CMK (cell line): ENCODE results near the gene GID4.
"Not testable (repeated sequence)": the region's sequence is repeated elsewhere in the genome, so short reads cannot be mapped to it uniquely, and the experiment has no call there.

ENCODE experiments used
- DNase-seq: peaks from one replicate; pipeline ENCODE4 v3.0.0-alpha.2; 2010; ENCODE audit warnings: low read depth

The GID4 gene

GRCh38 chr17:18038861-18039534, at the start of gene GID4, which contains the start of gene ATPAF2:
Gene GID4 (plus strand): TSS chr17:18039408. CDS start chr17:18039465, 57 bp downstream.
Gene ATPAF2 (minus strand): TSS chr17:18039168. CDS start chr17:18039013, 155 bp downstream.
- DNase-seq = peak; percentile 99

- no peak for DNase-seq
These were observed 49.6 kb upstream of the GID4 start for GRCh38 chr17:17989618-17990017.

DNA sequence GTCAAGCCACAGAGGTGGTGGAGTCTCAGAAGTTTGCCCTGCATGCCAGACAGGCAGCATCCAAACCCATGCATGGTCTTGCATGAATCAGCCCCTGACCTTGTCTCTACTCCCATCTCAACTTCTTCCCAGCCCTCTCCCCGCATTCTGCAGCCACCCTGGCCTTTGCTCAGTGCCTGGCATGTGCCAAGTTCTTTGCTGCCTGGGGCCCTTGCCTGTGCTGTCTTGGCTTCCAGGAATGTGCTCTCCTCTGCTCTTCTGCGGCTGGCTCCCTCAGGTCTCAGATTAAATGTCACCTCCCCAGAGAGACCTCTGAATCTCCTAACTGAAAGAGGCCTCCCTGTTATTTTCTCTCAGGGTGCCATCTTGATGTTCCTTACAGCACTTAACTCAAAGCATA, 48.9 kb upstream of the GID4 start:
- DNase-seq = no peak

GRCh38 chr17:17993366-17993765, 45.8 kb upstream of the GID4 start:
- DNase-seq = no peak

DNA sequence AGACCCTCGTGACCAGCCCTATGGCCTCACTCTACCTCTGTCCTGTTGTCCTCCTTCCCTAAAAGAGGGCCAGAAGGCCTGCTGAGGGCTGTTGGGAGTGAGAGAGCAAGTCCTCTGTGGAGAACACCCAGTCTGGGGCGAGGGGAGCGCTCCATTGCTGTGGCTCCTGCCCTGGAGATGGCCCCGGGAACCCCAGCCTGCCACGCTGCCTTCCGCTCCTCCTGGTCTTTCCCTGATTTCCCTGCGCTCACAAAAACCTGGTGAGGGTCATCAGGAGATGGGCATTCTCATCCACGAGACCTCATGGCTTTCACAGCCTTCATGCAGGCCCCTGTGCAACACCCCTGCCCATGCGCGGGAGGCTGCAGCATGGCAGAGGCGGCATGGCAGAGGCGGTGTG, 45.4 kb upstream of the GID4 start:
- no peak for DNase-seq

GRCh38 chr17:17994271-17995069, 44.7 kb upstream of the GID4 start:
- DNase-seq = no peak

- DNase-seq = not testable (repeated sequence)
These were observed 43.3 kb upstream of the GID4 start for GRCh38 chr17:17995887-17996286.

DNA sequence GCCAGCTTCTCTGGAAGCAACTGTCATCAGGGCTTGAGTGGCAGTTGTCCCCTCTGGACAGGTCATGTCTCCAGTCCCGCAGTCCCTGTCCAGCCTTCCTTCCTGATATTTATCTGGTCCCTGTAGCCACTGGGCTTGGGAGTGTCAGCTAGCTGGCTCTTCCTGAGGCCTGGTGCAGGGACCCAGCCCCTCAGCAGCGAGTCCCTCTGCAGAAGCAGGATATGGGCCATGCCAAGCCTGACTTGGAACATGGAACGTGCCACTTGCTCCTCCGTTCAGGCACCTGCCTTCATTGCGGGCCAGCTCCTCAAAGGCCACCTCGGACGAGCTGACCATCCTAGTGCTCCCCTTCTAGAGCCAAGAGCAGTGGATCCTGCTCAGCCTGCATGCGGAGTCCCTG, 40.3 kb upstream of the GID4 start:
- no peak for DNase-seq

DNA sequence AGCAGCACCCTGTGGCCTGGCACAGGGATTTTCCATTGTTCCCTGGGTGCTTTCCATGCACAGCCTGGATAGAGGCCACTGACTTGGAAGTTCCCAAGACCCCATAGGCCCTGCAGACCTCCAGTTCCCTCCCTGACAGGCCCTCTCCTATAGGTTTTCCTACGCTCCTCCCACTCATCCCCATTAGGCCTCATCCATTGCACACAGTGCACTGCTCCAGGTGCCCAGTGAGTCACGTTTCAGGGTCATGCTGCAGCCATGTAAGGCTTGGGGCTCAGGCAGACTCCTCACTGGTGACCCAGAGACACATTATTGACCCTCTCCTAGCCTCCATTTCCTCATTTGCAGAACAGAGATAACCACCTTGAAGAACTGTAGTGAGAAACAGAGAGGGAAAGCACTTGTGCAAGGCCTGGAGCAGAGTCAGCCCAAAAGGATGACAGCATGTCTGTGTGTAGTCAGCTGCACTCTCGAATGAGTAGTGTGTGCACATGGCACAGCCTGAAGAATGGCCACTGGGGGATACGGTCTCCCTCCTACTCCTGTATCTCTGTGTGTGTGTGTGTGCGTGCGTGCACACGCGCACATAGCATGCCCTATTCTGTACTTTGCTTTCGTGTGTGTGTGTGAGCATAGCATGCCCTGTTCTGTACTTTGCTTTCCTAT, 39.7 kb upstream of the GID4 start:
- no peak for DNase-seq

DNA sequence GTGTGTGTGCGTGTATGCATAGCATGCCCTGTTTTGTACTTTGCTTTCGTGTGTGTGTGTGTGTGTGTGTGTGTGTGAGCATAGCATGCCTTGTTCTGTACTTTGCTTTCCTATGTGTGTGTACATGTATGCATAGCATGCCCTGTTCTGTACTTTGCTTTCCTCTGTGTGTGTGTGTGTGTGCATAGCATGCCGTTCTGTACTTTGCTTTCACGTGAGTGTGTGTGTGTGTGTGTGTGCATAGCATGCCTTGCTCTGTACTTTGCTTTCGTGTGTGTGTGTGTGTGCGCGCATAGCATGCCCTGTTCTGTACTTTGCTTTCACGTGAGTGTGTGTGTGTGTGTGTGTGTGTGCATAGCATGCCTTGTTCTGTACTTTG, 39.2 kb upstream of the GID4 start:
- DNase-seq = no peak

GRCh38 chr17:18002171-18002570, 37.0 kb upstream of the GID4 start:
- no peak for DNase-seq

DNA sequence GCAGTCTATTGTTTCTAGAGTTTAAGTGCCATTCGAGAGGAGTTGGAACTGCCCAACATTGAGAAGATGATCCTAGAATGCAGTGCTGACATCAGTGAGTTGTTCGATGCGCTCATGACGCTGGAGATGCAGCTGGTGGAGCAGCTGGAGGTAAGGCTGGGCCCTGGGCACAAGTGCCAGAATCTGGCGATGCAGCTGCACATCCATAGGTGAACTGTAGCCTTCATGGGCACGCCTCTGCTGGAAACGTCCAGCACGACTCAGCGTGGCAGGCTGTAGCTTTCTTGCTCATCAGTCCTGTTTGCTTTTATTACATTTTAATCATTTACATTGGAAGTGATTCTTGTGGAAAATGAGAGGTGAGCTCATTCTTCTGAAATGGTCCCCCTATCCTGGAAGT, 34.9 kb upstream of the GID4 start:
- DNase-seq = no peak

DNA sequence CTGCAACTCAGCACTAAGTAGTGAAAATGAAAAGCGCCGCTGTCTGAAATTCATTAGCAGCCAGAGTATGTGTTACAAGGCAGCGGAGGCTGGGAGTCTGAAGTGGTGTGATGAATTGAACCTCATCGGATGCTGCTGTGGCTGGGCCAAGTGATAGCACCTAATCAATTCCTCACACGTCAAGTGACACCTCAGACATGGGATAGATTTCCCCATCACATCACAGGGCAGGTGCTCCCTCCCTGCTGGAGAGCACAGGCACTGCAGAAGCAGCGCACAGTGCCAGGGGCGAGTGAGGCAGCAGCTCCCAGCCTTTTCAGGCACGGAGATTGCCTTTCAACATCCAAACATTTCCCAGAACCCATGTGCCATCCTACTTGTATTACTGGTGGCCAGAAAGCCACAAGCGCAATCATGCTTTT, 34.3 kb upstream of the GID4 start:
- DNase-seq = no peak

- no peak for DNase-seq
These were observed 33.7 kb upstream of the GID4 start for GRCh38 chr17:18005496-18005895.

GRCh38 chr17:18006495-18007239, 32.5 kb upstream of the GID4 start:
- DNase-seq = no peak

DNA sequence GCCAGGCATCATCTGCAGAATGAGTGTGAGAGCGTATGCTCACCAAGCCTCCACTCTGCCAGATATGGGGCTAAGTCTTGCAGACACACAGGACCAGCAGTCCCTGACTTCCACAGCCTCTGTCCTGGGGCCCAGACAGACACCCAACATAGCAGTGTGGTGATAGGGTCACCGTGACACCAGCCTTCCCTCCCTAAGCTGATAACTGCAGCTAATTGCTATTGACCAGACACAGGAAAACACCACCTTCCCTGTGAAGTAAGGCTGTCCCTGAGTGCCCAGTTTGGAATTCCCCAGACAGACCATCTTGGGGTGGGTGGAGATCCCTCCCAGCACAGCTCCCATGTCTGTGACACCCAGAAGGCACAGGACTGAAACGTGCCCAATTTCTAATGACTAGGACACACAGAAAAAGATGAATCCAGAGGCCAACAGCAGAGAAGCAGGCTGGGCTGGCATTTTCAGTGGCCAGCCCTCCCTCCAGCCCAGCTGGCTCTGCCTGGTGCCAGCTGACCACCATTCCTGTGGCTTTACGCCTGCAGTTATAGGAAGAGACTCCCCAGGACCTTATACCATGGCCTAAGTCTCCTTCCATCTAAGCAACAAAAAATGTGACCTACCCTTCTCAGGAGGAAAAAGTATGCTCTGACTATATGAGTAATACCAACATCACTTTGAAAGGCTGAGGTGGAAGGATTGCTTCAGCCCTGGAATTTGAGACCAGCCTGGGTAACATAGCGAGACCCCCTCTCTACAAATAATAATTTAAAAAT, 30.5 kb upstream of the GID4 start:
- no peak for DNase-seq

DNA sequence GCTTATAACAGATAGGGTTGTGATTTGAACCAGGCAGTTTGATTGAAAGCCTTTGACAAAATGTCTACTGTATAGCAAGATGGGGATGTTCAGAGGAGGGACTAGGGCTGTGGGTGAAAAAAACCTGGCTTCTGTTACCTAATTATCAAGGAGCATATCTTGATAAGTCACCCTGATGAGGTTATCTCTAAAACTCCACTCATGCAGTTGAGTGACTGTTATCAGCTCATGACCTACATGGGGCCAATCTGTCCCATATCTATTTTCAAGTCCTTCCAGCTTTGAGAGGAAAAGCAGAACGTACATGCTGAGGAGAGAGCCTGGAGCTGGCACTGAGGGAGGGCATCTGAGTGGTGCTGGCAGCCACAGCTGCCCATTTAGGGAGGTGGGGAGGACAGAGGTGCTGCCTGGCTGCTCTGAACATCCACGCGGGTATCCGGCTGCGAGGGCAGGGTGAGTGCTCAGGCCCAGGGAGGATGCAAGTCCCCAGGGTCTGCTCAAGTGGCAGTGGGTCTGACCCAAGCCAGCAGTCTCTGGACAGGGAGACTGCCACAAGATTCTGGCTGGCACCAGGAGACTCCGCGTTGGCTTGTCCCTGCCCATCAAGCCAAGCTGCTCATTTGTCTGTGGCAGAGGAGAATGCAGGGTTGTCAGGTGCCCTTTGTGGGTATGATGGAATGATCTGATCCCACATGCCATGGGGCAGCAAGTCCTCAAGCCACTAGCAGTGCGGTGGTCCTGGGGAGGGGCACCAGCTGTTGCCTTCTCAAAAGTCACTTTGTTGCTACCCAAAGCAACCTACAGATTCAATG, 29.4 kb upstream of the GID4 start:
- DNase-seq = no peak

DNA sequence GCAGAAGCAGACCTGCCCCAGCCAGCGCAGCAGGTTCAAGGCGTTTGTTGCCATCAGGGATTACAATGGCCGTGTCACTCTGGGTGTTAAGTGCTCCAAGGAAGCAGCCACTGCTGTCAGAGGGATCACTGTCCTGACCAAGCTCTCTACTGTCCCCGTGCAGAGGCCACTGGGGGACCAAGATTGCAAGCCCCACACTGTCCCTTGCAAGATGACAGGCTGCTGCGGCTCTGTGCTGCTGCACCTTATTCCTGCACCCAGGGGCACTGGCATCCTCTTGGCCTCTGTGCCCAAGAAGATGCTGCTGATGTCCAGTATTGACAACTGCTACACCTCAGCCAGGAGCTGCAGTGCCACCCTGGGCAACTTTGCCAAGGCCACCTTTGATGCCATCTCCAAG, 27.9 kb upstream of the GID4 start:
- DNase-seq = no peak

DNA sequence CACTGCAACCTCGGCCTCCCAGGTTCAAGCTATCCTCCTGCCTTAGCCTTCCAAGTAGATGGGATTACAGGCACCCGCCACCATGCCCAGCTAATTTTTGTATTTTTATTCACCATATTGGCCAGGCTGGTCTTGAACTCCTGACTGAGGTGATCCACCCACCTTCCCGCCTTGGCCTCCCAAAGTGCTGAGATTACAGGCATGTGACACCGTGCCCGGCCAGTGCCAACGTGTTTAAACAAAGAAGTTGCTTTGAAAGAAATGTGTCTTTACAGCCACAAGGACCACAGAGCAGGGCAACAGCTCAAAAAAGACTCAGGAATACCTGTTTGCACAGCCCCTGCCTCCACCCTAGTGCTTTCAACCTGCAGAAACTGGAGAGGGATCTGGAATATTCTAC, 25.2 kb upstream of the GID4 start:
- DNase-seq = no peak

- no peak for DNase-seq
These were observed 23.6 kb upstream of the GID4 start for GRCh38 chr17:18015593-18015992.

- DNase-seq = no peak
These were observed 22.8 kb upstream of the GID4 start for GRCh38 chr17:18016426-18016825.
